ENCODE data around the gene TFDP3. TPM values are rescaled to one million over a fixed set of nuclear protein-coding genes. Genes with fewer than 3 reads are reported as not detected.

The TFDP3 gene
- total and polyA plus RNA-seq, 7 donors, result not detected

DNA sequence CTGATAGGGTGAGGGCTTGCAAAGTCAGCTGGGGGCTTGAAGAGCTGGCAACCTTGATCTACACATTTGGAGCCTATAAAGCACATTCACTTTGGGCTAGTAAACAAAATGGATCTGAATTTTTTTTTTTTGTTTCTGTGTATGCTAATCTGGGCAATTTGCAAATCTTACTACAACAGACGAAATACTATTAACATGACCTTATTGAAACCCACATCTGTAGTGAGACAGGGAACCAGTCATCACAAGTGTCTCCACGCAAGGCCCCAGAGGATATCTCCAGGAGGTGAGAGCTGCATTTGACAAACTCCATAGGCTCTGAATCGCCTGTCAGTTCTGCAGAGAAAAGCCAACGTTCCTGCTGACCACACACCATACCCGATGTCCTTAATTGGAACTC, 33.0 kb upstream of the TFDP3 start:
- Histone ChIP-seq H3K4me1 (peaks cover 0 to 17% (median 6%) of the 10 kb centered on the region in 4 donors), H3K27ac (peak overlapping the region; percentile 55 to 69 (median 69)), H3K4me3 (no peak overlapping the region), H3K36me3 (no peaks in the 10 kb centered on the region), H3K9me3 (peaks cover 0 to 12% (median 0%) of the 10 kb centered on the region in 4 donors), H3K27me3 (no peaks in the 10 kb centered on the region)
- WGBS, 2 donors, result 82 to 86% methylated on average over 5 of the region's 5 CpGs
- TF ChIP-seq POLR2A (IDR thresholded peaks at IDR 0.05) (no peak), CTCF (IDR thresholded peaks at IDR 0.05) (no peak), POLR2AphosphoS5 (IDR thresholded peaks at IDR 0.05) (no peak), EP300 (IDR thresholded peaks at IDR 0.05) (no peak)
- DNase-seq, result no peak
- intact Hi-C loops (cut with DNase I), result loop anchor here (5.0 kb wide), 2 partner anchors 56 to 246 kb away; no protein-coding TSS in a partner anchor

DNA sequence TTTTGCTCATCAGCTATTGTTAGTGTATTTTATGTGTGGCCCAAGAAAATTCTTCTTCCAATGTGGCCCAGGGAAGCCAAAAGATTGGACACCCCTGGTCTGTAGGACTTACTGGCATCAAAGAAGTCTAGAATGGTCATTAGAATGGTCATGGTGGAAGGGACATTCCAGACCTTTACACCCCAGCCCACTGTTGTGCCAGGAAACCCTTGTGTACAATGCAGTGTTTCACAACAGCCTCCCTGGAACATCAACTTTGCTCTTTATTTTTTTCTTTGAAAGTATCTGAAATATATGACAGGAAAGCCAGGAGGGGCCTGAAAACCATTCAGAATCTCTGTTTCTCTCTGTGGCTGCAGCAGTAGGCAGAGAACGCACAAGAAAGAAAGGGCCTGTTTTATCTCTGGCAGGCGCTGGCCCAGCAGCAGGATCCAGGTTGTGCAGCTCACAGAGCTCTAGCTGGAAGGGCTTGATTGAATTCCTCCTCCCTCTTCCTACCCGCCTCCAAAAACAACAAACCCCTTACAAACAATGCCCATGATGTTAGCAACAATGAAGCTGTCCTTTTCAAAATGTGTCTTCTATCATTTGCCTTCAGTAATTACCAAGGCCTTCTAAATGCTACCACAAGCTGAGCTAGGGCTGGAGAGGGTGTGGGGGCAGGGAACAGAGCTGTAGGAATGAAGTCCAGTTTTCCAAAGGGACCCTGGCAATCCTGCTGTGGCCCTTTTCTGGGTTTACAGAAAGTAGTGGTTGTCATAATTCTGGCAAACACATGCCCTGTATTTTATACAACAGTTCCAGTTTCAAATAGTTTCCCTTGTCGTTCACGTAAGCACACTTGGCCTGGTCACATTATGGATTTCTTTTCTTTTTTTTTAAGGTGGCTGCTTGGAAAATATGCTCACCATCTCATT, 32.3 kb upstream of the TFDP3 start:
- Histone ChIP-seq H3K27me3 (no peaks in the 10 kb centered on the region), H3K36me3 (no peaks in the 10 kb centered on the region), H3K4me1 (peaks cover 0 to 17% (median 6%) of the 10 kb centered on the region in 4 donors), H3K9me3 (peaks cover 0 to 12% (median 0%) of the 10 kb centered on the region in 4 donors), H3K27ac (peak overlapping the region; percentile 55 to 69 (median 69)), H3K4me3 (no peak overlapping the region)
- intact Hi-C loops (cut with DNase I), result loop anchor here (5.0 kb wide), 2 partner anchors 57 to 247 kb away; no protein-coding TSS in a partner anchor
- no peak for TF ChIP-seq POLR2A (IDR thresholded peaks at IDR 0.05)
- TF ChIP-seq EP300 (IDR thresholded peaks at IDR 0.05), result no peak
- peak in 1 of 4 donors; percentile 5 for TF ChIP-seq POLR2AphosphoS5 (IDR thresholded peaks at IDR 0.05)
- no peak for TF ChIP-seq CTCF (IDR thresholded peaks at IDR 0.05)
- 86 to 88% methylated on average over 5 of the region's 5 CpGs for WGBS, 2 donors
- DNase-seq, result peak; percentile 68

DNA sequence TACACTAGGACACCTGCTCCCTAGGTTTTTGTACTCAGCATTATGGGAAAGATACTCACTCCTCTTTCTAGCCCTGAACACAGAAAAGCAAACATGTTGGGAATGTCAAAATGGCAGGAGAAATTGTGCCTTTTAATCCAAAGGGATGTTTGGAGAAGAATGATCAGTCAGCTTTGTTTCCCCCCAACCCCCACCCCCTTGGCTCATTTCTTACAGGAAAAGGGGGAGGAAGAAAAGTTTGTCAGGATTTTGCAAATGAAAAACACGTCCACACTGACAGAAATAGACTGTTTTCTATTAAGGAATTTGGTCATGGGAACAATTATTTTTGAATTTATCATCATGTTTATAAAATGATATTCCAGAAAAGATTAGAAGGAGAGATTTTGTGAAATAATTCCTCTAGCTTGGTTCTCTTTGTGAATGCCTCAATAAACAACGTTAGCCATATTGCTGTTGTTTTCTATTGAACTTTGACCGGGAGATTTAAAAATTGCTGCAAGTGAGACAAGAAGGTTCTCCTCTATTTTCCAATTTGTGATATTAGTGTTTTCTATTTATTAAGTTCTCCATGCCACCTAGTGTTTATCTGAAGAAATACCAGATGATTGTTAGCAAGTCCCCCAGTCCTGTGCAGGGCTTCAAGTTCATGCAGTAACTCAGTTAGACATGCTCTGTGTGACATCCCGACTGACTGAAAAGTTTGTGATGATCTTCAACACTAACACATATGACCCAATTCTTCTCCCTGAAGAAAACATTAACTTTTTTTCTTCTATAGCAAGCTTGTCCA, 31.3 kb upstream of the TFDP3 start:
- no peaks in the 10 kb centered on the region for H3K36me3 ChIP-seq
- H3K4me3 ChIP-seq, result no peak overlapping the region
- intact Hi-C loops (cut with DNase I), result loop anchor here (5.0 kb wide), 2 partner anchors 58 to 248 kb away; no protein-coding TSS in a partner anchor
- H3K27ac ChIP-seq, result peak overlapping the region in 3 of 4 donors; percentile 69
- no peaks in the 10 kb centered on the region for H3K27me3 ChIP-seq
- no peak for TF ChIP-seq POLR2A (IDR thresholded peaks at IDR 0.05)
- TF ChIP-seq EP300 (IDR thresholded peaks at IDR 0.05), result no peak
- TF ChIP-seq CTCF (IDR thresholded peaks at IDR 0.05), result no peak
- no peak for TF ChIP-seq POLR2AphosphoS5 (IDR thresholded peaks at IDR 0.05)
- H3K9me3 ChIP-seq, result peaks cover 0 to 12% (median 0%) of the 10 kb centered on the region in 4 donors
- H3K4me1 ChIP-seq, result peaks cover 0 to 17% (median 6%) of the 10 kb centered on the region in 4 donors
- WGBS, 2 donors, result 66 to 71% methylated on average over 4 of the region's 4 CpGs
- no peak for DNase-seq

GRCh38 chrX:133248177-133248576, 30.0 kb upstream of the TFDP3 start:
- DNase-seq, result no peak
- TF ChIP-seq POLR2AphosphoS5 (IDR thresholded peaks at IDR 0.05), result no peak
- TF ChIP-seq EP300 (IDR thresholded peaks at IDR 0.05), result no peak
- TF ChIP-seq CTCF (IDR thresholded peaks at IDR 0.05), result no peak
- TF ChIP-seq POLR2A (IDR thresholded peaks at IDR 0.05), result no peak
- H3K27me3 ChIP-seq, result no peaks in the 10 kb centered on the region
- H3K27ac ChIP-seq, result peak overlapping the region in 1 of 4 donors; percentile 69
- peaks cover 0 to 12% (median 0%) of the 10 kb centered on the region in 4 donors for H3K9me3 ChIP-seq
- 90% methylated on average over 2 of the region's 2 CpGs for WGBS, 2 donors
- no peak overlapping the region for H3K4me3 ChIP-seq
- intact Hi-C loops (cut with DNase I), result no loop called here
- peaks cover 0 to 17% (median 6%) of the 10 kb centered on the region in 4 donors for H3K4me1 ChIP-seq
- H3K36me3 ChIP-seq, result no peaks in the 10 kb centered on the region

Data from sigmoid colon (tissue), 7 donors.